DLD1 (cell line): ENCODE results near the gene CHP1.
"Not testable (repeated sequence)": the region's sequence is repeated elsewhere in the genome, so short reads cannot be mapped to it uniquely, and the experiment has no call there.

Experiments used
- in situ Hi-C: cut with HindIII; loops from 2 replicates; pipeline ENCODE4 v1.10.0; 2017; ENCODE audit warnings: low sequenced_read_pairs

CHP1 gene

GRCh38 chr15:41256103-41256502, 25.0 kb downstream of the CHP1 start:
- in situ Hi-C loops, result no loop called here

- in situ Hi-C loops, result no loop called here
Measured at GRCh38 chr15:41256577-41257038, 25.5 kb downstream of the CHP1 start.

GRCh38 chr15:41258750-41259471, 27.8 kb downstream of the CHP1 start:
- in situ Hi-C loops, result no loop called here

GRCh38 chr15:41259546-41260189, 28.6 kb downstream of the CHP1 start:
- in situ Hi-C loops, result no loop called here

GRCh38 chr15:41260924-41261323, 29.9 kb downstream of the CHP1 start:
- in situ Hi-C loops, result not testable (repeated sequence)

GRCh38 chr15:41262571-41262970, 31.5 kb downstream of the CHP1 start:
- in situ Hi-C loops, result no loop called here

GRCh38 chr15:41263891-41264351, 32.9 kb downstream of the CHP1 start:
- in situ Hi-C loops, result no loop called here

GRCh38 chr15:41269887-41270286, 38.8 kb downstream of the CHP1 start:
- in situ Hi-C loops, result no loop called here

- in situ Hi-C loops, result no loop called here
Measured at GRCh38 chr15:41276831-41277230, 45.8 kb downstream of the CHP1 start.

- in situ Hi-C loops, result no loop called here
Measured at GRCh38 chr15:41278319-41278718, 47.3 kb downstream of the CHP1 start.

- in situ Hi-C loops, result no loop called here
Measured at GRCh38 chr15:41279535-41280283, 48.6 kb downstream of the CHP1 start.

GRCh38 chr15:41281236-41281635, 50.2 kb downstream of the CHP1 start:
- in situ Hi-C loops, result no loop called here

GRCh38 chr15:41282436-41282835, 51.4 kb downstream of the CHP1 start:
- in situ Hi-C loops, result not testable (repeated sequence)

GRCh38 chr15:41282980-41283652, 52.0 kb downstream of the CHP1 start:
- in situ Hi-C loops, result not testable (repeated sequence)

GRCh38 chr15:41283653-41284426, 52.8 kb downstream of the CHP1 start:
- in situ Hi-C loops, result no loop called here

GRCh38 chr15:41284427-41285177, 53.5 kb downstream of the CHP1 start:
- in situ Hi-C loops, result no loop called here

GRCh38 chr15:41285285-41285684, 54.2 kb downstream of the CHP1 start:
- in situ Hi-C loops, result no loop called here

- in situ Hi-C loops, result no loop called here
Measured at GRCh38 chr15:41286665-41287333, 55.7 kb downstream of the CHP1 start.

GRCh38 chr15:41288464-41288863, 57.4 kb downstream of the CHP1 start:
- in situ Hi-C loops, result no loop called here
